Measurements from ENCODE around the gene TMEM164.

The TMEM164 gene

GRCh38 chrX:110043506-110043905, 40.6 kb downstream of the TMEM164 start:
- Histone ChIP-seq H2AFZ (ENCODE audit: low read length) (no peak overlapping the region), H4K20me1 (ENCODE audit: insufficient read depth, low read length) (no peaks in the 10 kb centered on the region), H3K4me3 (ENCODE audit: low read length) (no peak overlapping the region), H3K27me3 (replicated peaks; ENCODE audit: insufficient read depth, low read length) (no peaks in the 10 kb centered on the region), H3F3A (ENCODE audit: insufficient read depth, low read length) (no peaks in the 10 kb centered on the region), H3K9ac (ENCODE audit: low read length) (no peak overlapping the region), H3K9me2 (replicated peaks; ENCODE audit: insufficient read depth, low read length) (no peaks in the 10 kb centered on the region), H3K36me3 (replicated peaks; ENCODE audit: insufficient read depth, low read length) (no peaks in the 10 kb centered on the region), H3K4me2 (ENCODE audit: low read depth, low read length) (peak overlapping the region; percentile 27; the same call in 1 of the 2 replicates), H3K79me2 (ENCODE audit: low read length) (peaks cover 36% of the 10 kb centered on the region), H3K4me1 (ENCODE audit: low read length) (peaks cover 18% of the 10 kb centered on the region), H3K27ac (ENCODE audit: low read length) (no peak overlapping the region), H3K9me3 (replicated peaks; ENCODE audit: insufficient read depth, low read length) (no peaks in the 10 kb centered on the region)
- TF ChIP-seq, protein P1, sequence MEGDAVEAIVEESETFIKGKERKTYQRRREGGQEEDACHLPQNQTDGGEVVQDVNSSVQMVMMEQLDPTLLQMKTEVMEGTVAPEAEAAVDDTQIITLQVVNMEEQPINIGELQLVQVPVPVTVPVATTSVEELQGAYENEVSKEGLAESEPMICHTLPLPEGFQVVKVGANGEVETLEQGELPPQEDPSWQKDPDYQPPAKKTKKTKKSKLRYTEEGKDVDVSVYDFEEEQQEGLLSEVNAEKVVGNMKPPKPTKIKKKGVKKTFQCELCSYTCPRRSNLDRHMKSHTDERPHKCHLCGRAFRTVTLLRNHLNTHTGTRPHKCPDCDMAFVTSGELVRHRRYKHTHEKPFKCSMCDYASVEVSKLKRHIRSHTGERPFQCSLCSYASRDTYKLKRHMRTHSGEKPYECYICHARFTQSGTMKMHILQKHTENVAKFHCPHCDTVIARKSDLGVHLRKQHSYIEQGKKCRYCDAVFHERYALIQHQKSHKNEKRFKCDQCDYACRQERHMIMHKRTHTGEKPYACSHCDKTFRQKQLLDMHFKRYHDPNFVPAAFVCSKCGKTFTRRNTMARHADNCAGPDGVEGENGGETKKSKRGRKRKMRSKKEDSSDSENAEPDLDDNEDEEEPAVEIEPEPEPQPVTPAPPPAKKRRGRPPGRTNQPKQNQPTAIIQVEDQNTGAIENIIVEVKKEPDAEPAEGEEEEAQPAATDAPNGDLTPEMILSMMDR (IDR thresholded peaks at IDR 0.05; ENCODE audit: low read length) = no peak
- TF ChIP-seq EZH2phosphoT487 (IDR thresholded peaks at IDR 0.05; ENCODE audit: low read length) = no peak
- no peak for TF ChIP-seq EZH2 (optimal IDR thresholded peaks at IDR 0.05; ENCODE audit: low read depth, low read length)
- peak; percentile 15 for DNase-seq

GRCh38 chrX:110044346-110045249, 41.7 kb downstream of the TMEM164 start:
- Histone ChIP-seq H3F3A (ENCODE audit: insufficient read depth, low read length) (no peaks in the 10 kb centered on the region), H3K4me2 (ENCODE audit: low read depth, low read length) (no peak overlapping the region), H4K20me1 (ENCODE audit: insufficient read depth, low read length) (no peaks in the 10 kb centered on the region), H3K4me1 (ENCODE audit: low read length) (peaks cover 18% of the 10 kb centered on the region), H3K9me3 (replicated peaks; ENCODE audit: insufficient read depth, low read length) (no peaks in the 10 kb centered on the region), H3K27ac (ENCODE audit: low read length) (no peak overlapping the region), H3K79me2 (ENCODE audit: low read length) (peaks cover 36% of the 10 kb centered on the region), H3K4me3 (ENCODE audit: low read length) (no peak overlapping the region), H2AFZ (ENCODE audit: low read length) (no peak overlapping the region), H3K9ac (ENCODE audit: low read length) (no peak overlapping the region), H3K36me3 (replicated peaks; ENCODE audit: insufficient read depth, low read length) (no peaks in the 10 kb centered on the region), H3K9me2 (replicated peaks; ENCODE audit: insufficient read depth, low read length) (no peaks in the 10 kb centered on the region), H3K27me3 (replicated peaks; ENCODE audit: insufficient read depth, low read length) (no peaks in the 10 kb centered on the region)
- DNase-seq = no peak
- TF ChIP-seq, protein P1 (IDR thresholded peaks at IDR 0.05; ENCODE audit: low read length) = no peak
- TF ChIP-seq EZH2phosphoT487 (IDR thresholded peaks at IDR 0.05; ENCODE audit: low read length) (no peak), EZH2 (optimal IDR thresholded peaks at IDR 0.05; ENCODE audit: low read depth, low read length) (no peak)

- no peaks in the 10 kb centered on the region for H3K27me3 ChIP-seq (replicated peaks; ENCODE audit: insufficient read depth, low read length)
- no peaks in the 10 kb centered on the region for H4K20me1 ChIP-seq (ENCODE audit: insufficient read depth, low read length)
- H3K4me2 ChIP-seq (ENCODE audit: low read depth, low read length) = no peak overlapping the region
- H3F3A ChIP-seq (ENCODE audit: insufficient read depth, low read length) = no peaks in the 10 kb centered on the region
- H3K4me3 ChIP-seq (ENCODE audit: low read length) = no peak overlapping the region
- peaks cover 31% of the 10 kb centered on the region for H3K79me2 ChIP-seq (ENCODE audit: low read length)
- no peak overlapping the region for H3K27ac ChIP-seq (ENCODE audit: low read length)
- H2AFZ ChIP-seq (ENCODE audit: low read length) = no peak overlapping the region
- H3K9me2 ChIP-seq (replicated peaks; ENCODE audit: insufficient read depth, low read length) = no peaks in the 10 kb centered on the region
- no peaks in the 10 kb centered on the region for H3K9me3 ChIP-seq (replicated peaks; ENCODE audit: insufficient read depth, low read length)
- no peaks in the 10 kb centered on the region for H3K36me3 ChIP-seq (replicated peaks; ENCODE audit: insufficient read depth, low read length)
- peaks cover 18% of the 10 kb centered on the region for H3K4me1 ChIP-seq (ENCODE audit: low read length)
- TF ChIP-seq, protein P1 (IDR thresholded peaks at IDR 0.05; ENCODE audit: low read length) = no peak
- no peak for TF ChIP-seq EZH2phosphoT487 (IDR thresholded peaks at IDR 0.05; ENCODE audit: low read length)
- no peak for TF ChIP-seq EZH2 (optimal IDR thresholded peaks at IDR 0.05; ENCODE audit: low read depth, low read length)
- DNase-seq = no peak
- no peak overlapping the region for H3K9ac ChIP-seq (ENCODE audit: low read length)
Measured at GRCh38 chrX:110045421-110045820, 42.5 kb downstream of the TMEM164 start.

Measured in MM.1S (cell line).